HEK293 (cell line): ENCODE measurements around the gene MSMP.
A peak's percentile ranks its signal among the peaks of the same experiment; 100 is the strongest.

ENCODE experiments used
- CTCF ChIA-PET: fragments of 350-600 bp; formaldehyde crosslinking; extraction: SDS; loops from one replicate; lab custom pipeline; 2021; ENCODE audit warnings: antibody characterized with exemption; lab: Yijun Ruan, JAX
- POLR2A ChIA-PET: fragments of 300-600 bp; formaldehyde crosslinking; extraction: SDS; loops from one replicate; lab custom pipeline; 2020; ENCODE audit warnings: antibody characterized with exemption, inconsistent platforms; lab: Yijun Ruan, JAX
- H3K27ac ChIP-seq: fragments of 200-500 bp; sonication (Bioruptor generic); 2 replicates; pipeline ENCODE4 v1.5.1; 2014; ENCODE audit warnings: low read depth, low read length, control low read depth, inconsistent platforms; ENCODE audit errors: extremely low read depth
- H3K36me3 ChIP-seq, 2 experiments: fragments of 200-500 bp in 1 of 2; sonication (Bioruptor generic) in 1 of 2; 1 replicate in 1 of 2; 2 replicates in 1 of 2; pipeline ENCODE4 v1.5.1; 2014 to 2017; ENCODE audit warnings: inconsistent platforms in 2 of 2, low read length in 2 of 2; ENCODE audit not compliant: control insufficient read depth in 2 of 2, insufficient read depth in 1 of 2
- H3K4me1 ChIP-seq: fragments of 200-500 bp; sonication (Bioruptor generic); 2 replicates; pipeline ENCODE4 v1.5.1; 2014; ENCODE audit warnings: mild to moderate bottlenecking, low read length, inconsistent platforms; ENCODE audit not compliant: control insufficient read depth, insufficient read depth
- H3K4me3 ChIP-seq: 2 replicates; pipeline ENCODE4 v1.5.1; 2011; ENCODE audit warnings: low read depth, mild to moderate bottlenecking, control low read depth, low read length, moderate library complexity
- H3K9me3 ChIP-seq: fragments of 200-500 bp; sonication (Bioruptor generic); 2 replicates; pipeline ENCODE4 v1.5.1; 2014; ENCODE audit warnings: low read depth, low read length, inconsistent platforms; ENCODE audit not compliant: control insufficient read depth, insufficient read depth
- GLI4 ChIP-seq: fragments of 450-650 bp; formaldehyde crosslinking; IDR thresholded peaks from 2 replicates; pipeline ENCODE4 v1.5.1; 2016; ENCODE audit warnings: missing biosample characterization, missing genetic modification characterization
- PRDM1 ChIP-seq: fragments of 450-650 bp; formaldehyde crosslinking; IDR thresholded peaks from 2 replicates; pipeline ENCODE4; 2016; ENCODE audit warnings: missing biosample characterization, missing genetic modification characterization
- PRDM6 ChIP-seq: fragments of 450-650 bp; formaldehyde crosslinking; IDR thresholded peaks from 2 replicates; pipeline ENCODE4 v1.5.1; 2017; ENCODE audit warnings: missing biosample characterization, missing genetic modification characterization
- ZBTB49 ChIP-seq: fragments of 450-650 bp; formaldehyde crosslinking; IDR thresholded peaks from 2 replicates; pipeline ENCODE4 v1.5.1; 2016; ENCODE audit warnings: missing biosample characterization, missing genetic modification characterization, low read depth
- ZNF155 ChIP-seq: fragments of 450-650 bp; formaldehyde crosslinking; IDR thresholded peaks from 2 replicates; pipeline ENCODE4 v1.5.1; 2016; ENCODE audit warnings: missing biosample characterization, missing genetic modification characterization
- ZNF19 ChIP-seq: fragments of 450-650 bp; formaldehyde crosslinking; IDR thresholded peaks from 2 replicates; pipeline ENCODE4; 2016; ENCODE audit warnings: missing biosample characterization, missing genetic modification characterization, low read depth
- ZNF202 ChIP-seq: fragments of 450-650 bp; formaldehyde crosslinking; IDR thresholded peaks from 2 replicates; pipeline ENCODE4 v1.5.1; 2016; ENCODE audit warnings: missing biosample characterization, missing genetic modification characterization, borderline replicate concordance
- ZNF37A ChIP-seq: fragments of 450-650 bp; IDR thresholded peaks from 2 replicates; pipeline ENCODE4 v1.5.1; 2018; ENCODE audit warnings: missing biosample characterization, missing genetic modification characterization
- ZNF416 ChIP-seq: fragments of 450-650 bp; formaldehyde crosslinking; IDR thresholded peaks from 2 replicates; pipeline ENCODE4 v1.5.1; 2016; ENCODE audit warnings: missing biosample characterization, missing genetic modification characterization
- ZNF473 ChIP-seq: fragments of 450-650 bp; formaldehyde crosslinking; IDR thresholded peaks from 2 replicates; pipeline ENCODE4 v1.5.1; 2017; ENCODE audit warnings: missing biosample characterization, missing genetic modification characterization
- ZNF510 ChIP-seq: fragments of 450-650 bp; formaldehyde crosslinking; IDR thresholded peaks from 2 replicates; pipeline ENCODE4 v1.5.1; 2018; ENCODE audit warnings: mild to moderate bottlenecking, missing genetic modification characterization, missing biosample characterization; ENCODE audit not compliant: insufficient replicate concordance
- ZNF529 ChIP-seq: fragments of 450-650 bp; formaldehyde crosslinking; IDR thresholded peaks from 2 replicates; pipeline ENCODE4 v1.5.1; 2017; ENCODE audit warnings: missing genetic modification characterization, missing biosample characterization; ENCODE audit not compliant: insufficient replicate concordance
- ZNF596 ChIP-seq: fragments of 450-650 bp; IDR thresholded peaks from 2 replicates; pipeline ENCODE4 v1.5.0; 2018; ENCODE audit warnings: missing biosample characterization, mild to moderate bottlenecking, missing genetic modification characterization, moderate library complexity
- ZNF600 ChIP-seq: fragments of 450-650 bp; formaldehyde crosslinking; IDR thresholded peaks from 2 replicates; pipeline ENCODE4 v1.5.1; 2016; ENCODE audit warnings: missing biosample characterization, missing genetic modification characterization
- ZNF629 ChIP-seq: fragments of 450-650 bp; formaldehyde crosslinking; IDR thresholded peaks from 2 replicates; pipeline ENCODE4 v1.5.1; 2017; ENCODE audit warnings: missing biosample characterization, missing genetic modification characterization
- TF ChIP-seq, protein P1 (sequence below): fragments of 450-650 bp; formaldehyde crosslinking; IDR thresholded peaks from 2 replicates; pipeline ENCODE4; 2016; ENCODE audit warnings: missing biosample characterization, missing genetic modification characterization

MSMP gene

DNA sequence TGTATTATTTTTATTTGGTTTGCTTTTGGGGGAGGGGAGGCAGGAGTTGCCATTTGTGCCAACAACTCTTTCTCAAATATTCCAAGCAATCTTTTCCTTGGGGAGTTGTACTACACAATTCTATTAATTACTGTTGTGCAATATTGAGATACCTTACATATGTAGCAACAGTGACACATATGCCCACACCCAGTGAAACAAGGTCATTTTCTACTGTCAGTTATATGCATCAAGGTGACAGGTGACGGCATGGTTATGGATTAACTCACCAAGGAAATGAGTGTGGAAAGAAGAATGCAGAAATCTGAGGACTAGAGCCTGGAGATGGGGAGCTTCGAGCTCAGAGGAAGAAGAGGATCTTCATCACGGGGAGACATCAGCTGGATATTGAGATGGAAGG is 17.9 kb upstream of the MSMP start (continued):
- TF ChIP-seq ZBTB49 (tag by site-specific recombination) (no peak), ZNF629 (no peak)

DNA sequence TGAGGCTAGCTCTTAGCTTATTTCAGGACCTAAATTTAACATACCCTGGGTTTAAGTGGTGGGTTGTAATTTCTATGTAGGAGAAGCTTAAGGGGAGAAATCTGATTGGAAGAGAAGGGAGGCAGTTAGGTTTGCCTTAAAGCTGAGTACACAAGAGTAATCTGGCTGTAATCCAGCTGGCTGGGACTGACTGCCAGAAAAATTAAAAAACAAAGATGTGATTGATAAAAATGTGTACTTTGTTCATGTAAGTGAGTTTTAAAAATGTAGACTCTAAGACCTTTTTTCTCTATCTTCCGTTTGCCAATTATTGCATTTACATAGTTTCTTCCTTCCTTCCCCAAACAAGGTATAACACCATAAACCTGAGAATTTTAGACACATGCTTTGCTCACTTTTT is 17.5 kb upstream of the MSMP start:
- CTCF ChIA-PET, result interaction anchor here (0.6 to 2.8 kb wide), 6 partner anchors 10 to 183 kb away, joined by 3 to 18 read pairs (median 4); no protein-coding TSS in a partner anchor
- H3K27ac ChIP-seq, result no peak overlapping the region
- H3K4me1 ChIP-seq, result peaks cover 18% of the 10 kb centered on the region
- H3K36me3 ChIP-seq, result no peaks in the 10 kb centered on the region
- POLR2A ChIA-PET, result no interaction called here
- no peak overlapping the region for H3K4me3 ChIP-seq
- TF ChIP-seq ZNF473 (tag by site-specific recombination) (no peak), ZNF416 (tag by site-specific recombination) (no peak), PRDM6 (tag by site-specific recombination) (peak; percentile 84), ZNF596 (tag by site-specific recombination) (no peak)
- TF ChIP-seq, protein P1, sequence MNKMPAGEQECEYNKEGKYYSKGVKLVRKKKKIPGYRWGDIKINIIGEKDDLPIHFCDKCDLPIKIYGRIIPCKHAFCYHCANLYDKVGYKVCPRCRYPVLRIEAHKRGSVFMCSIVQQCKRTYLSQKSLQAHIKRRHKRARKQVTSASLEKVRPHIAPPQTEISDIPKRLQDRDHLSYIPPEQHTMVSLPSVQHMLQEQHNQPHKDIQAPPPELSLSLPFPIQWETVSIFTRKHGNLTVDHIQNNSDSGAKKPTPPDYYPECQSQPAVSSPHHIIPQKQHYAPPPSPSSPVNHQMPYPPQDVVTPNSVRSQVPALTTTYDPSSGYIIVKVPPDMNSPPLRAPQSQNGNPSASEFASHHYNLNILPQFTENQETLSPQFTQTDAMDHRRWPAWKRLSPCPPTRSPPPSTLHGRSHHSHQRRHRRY, result no peak
- H3K9me3 ChIP-seq, result no peaks in the 10 kb centered on the region

GRCh38 chr9:35771075-35771433 is 17.0 kb upstream of the MSMP start:
- peaks cover 18% of the 10 kb centered on the region for H3K4me1 ChIP-seq
- TF ChIP-seq ZNF155 (tag by site-specific recombination) (no peak), ZNF510 (tag by site-specific recombination) (no peak), ZNF600 (tag by site-specific recombination) (0 out of 2 replicates have a peak, but pooled peaks have one; percentile 9), ZNF37A (no peak), ZNF19 (tag by site-specific recombination) (no peak)
- TF ChIP-seq, all 188 proteins: peak for 1
- CTCF ChIA-PET, result interaction anchor here (0.6 to 2.8 kb wide), 8 partner anchors 10 to 184 kb away, joined by 3 to 18 read pairs (median 3); no protein-coding TSS in a partner anchor
- no peaks in the 10 kb centered on the region for H3K36me3 ChIP-seq
- no peaks in the 10 kb centered on the region for H3K9me3 ChIP-seq
- no peak overlapping the region for H3K4me3 ChIP-seq
- POLR2A ChIA-PET, result interaction anchor here (0.5 kb wide), 1 partner anchor 795 kb away, joined by 4 read pairs; no protein-coding TSS in a partner anchor
- no peak overlapping the region for H3K27ac ChIP-seq

DNA sequence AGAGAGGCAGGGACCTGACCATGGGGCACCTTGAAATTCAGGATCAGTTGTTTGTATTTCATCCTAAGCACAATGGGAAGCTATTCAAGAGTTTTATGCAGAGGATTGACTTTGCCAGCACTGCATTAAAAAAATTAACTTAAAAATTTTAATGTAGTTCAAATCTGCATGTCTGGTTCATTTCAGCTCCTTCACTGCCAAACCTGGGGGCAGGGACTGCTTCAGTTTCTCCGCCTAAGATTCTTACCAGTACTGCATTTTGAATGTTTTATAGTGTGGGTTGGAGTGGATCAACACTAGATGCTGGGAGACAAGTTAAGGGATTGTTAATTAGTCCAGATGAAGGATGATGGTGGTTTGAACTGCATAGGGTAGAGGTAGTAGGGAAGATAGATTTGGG is 15.7 kb upstream of the MSMP start:
- ChIA-PET POLR2A (interaction anchor here (1.3 kb wide), 1 partner anchor 9 kb away, joined by 4 read pairs; no protein-coding TSS in a partner anchor), CTCF (interaction anchor here (0.7 to 1.5 kb wide), 5 partner anchors 12 to 217 kb away, joined by 3 to 9 read pairs (median 3); no protein-coding TSS in a partner anchor)
- Histone ChIP-seq H3K27ac (no peak overlapping the region), H3K36me3 (no peaks in the 10 kb centered on the region), H3K9me3 (no peaks in the 10 kb centered on the region), H3K4me1 (peaks cover 15% of the 10 kb centered on the region), H3K4me3 (no peak overlapping the region)
- no peak for TF ChIP-seq GLI4 (tag by site-specific recombination)
- no peak for TF ChIP-seq ZNF529 (tag by site-specific recombination)
- no peak for TF ChIP-seq PRDM1 (tag by site-specific recombination)
- no peak for TF ChIP-seq ZNF202 (tag by site-specific recombination)
